Measurements from ENCODE around the gene FBXO24.

- TF ChIP-seq CTCF (IDR thresholded peaks at IDR 0.05) (no peak), POLR2A (IDR thresholded peaks at IDR 0.05) (no peak)
Measured at GRCh38 chr7:100572281-100572948, 13.7 kb upstream of the FBXO24 start.

Data from prostate gland (tissue), 2 donors.